ENCODE measurements around the gene DUSP10. TPM values are rescaled to one million over a fixed set of nuclear protein-coding genes. Genes with fewer than 3 reads are reported as not detected.
A peak's percentile ranks its signal among the peaks of the same experiment; 100 is the strongest.

Gene DUSP10
- total RNA-seq, 1 experiment from 2014 or later = 15.9 TPM

- no peaks in the 10 kb centered on the region for H3K27me3 Mint-ChIP-seq (ENCODE audit: insufficient read depth, unreplicated experiment)
- no peak for TF ChIP-seq CTCF (IDR thresholded peaks at IDR 0.05; ENCODE audit: unreplicated experiment)
- intact Hi-C loops (cut with micrococcal nuclease) = loop anchor here (5.0 kb wide), 1 partner anchor 248 kb away; no protein-coding TSS in a partner anchor
- H3K4me1 Mint-ChIP-seq (ENCODE audit: insufficient read depth, unreplicated experiment) = peaks cover 57% of the 10 kb centered on the region
- no TSS peak for BruUV-seq (replicated peaks)
- no peaks in the 10 kb centered on the region for H3K9me3 Mint-ChIP-seq (ENCODE audit: unreplicated experiment)
- CTCF ChIA-PET = interaction anchor here (0.6 to 2.1 kb wide), 16 partner anchors 9 to 731 kb away, joined by 3 to 15 read pairs (median 4); partner anchors contain the start of gene DUSP10
- peak overlapping the region; percentile 48 for H3K4me3 Mint-ChIP-seq (ENCODE audit: unreplicated experiment)
- peak; percentile 94 for DNase-seq (ENCODE audit: unreplicated experiment)
- H3K27ac Mint-ChIP-seq (ENCODE audit: low read depth, unreplicated experiment) = peak overlapping the region; percentile 97
- peaks cover 9% of the 10 kb centered on the region for H3K36me3 Mint-ChIP-seq (ENCODE audit: insufficient read depth, unreplicated experiment)
- POLR2A ChIA-PET = interaction anchor here (0.6 to 6.7 kb wide), 23 partner anchors 8 to 978 kb away, joined by 3 to 133 read pairs (median 4); partner anchors contain the start of gene DUSP10
These were observed 16.8 kb downstream of the DUSP10 start for GRCh38 chr1:221724931-221725605.

- intact Hi-C loops (cut with micrococcal nuclease) = no loop called here
- peak; percentile 25 for DNase-seq (ENCODE audit: unreplicated experiment)
- Mint-ChIP-seq H3K36me3 (ENCODE audit: insufficient read depth, unreplicated experiment) (peaks cover 9% of the 10 kb centered on the region), H3K4me1 (ENCODE audit: insufficient read depth, unreplicated experiment) (peaks cover 56% of the 10 kb centered on the region), H3K4me3 (ENCODE audit: unreplicated experiment) (no peak overlapping the region), H3K27me3 (ENCODE audit: insufficient read depth, unreplicated experiment) (no peaks in the 10 kb centered on the region), H3K27ac (ENCODE audit: low read depth, unreplicated experiment) (peak overlapping the region; percentile 36), H3K9me3 (ENCODE audit: unreplicated experiment) (no peaks in the 10 kb centered on the region)
- TF ChIP-seq CTCF (IDR thresholded peaks at IDR 0.05; ENCODE audit: unreplicated experiment) = no peak
- ChIA-PET CTCF (interaction anchor here (0.6 to 2.1 kb wide), 7 partner anchors 9 to 850 kb away, joined by 3 to 9 read pairs (median 4); no protein-coding TSS in a partner anchor), POLR2A (interaction anchor here (0.8 to 2.0 kb wide), 4 partner anchors 16 to 44 kb away, joined by 4 to 6 read pairs (median 4); partner anchors contain the start of gene DUSP10)
- no TSS peak for BruUV-seq (replicated peaks)
These were observed 18.0 kb downstream of the DUSP10 start for GRCh38 chr1:221723848-221724236.

GRCh38 chr1:221723018-221723847 lies 18.7 kb downstream of the DUSP10 start:
- TF ChIP-seq CTCF (IDR thresholded peaks at IDR 0.05; ENCODE audit: unreplicated experiment) = no peak
- Mint-ChIP-seq H3K9me3 (ENCODE audit: unreplicated experiment) (no peaks in the 10 kb centered on the region), H3K36me3 (ENCODE audit: insufficient read depth, unreplicated experiment) (peaks cover 9% of the 10 kb centered on the region), H3K27ac (ENCODE audit: low read depth, unreplicated experiment) (peak overlapping the region; percentile 36), H3K27me3 (ENCODE audit: insufficient read depth, unreplicated experiment) (no peaks in the 10 kb centered on the region), H3K4me3 (ENCODE audit: unreplicated experiment) (no peak overlapping the region), H3K4me1 (ENCODE audit: insufficient read depth, unreplicated experiment) (peaks cover 56% of the 10 kb centered on the region)
- ChIA-PET POLR2A (interaction anchor here (0.8 to 2.0 kb wide), 3 partner anchors 18 to 43 kb away, joined by 4 to 5 read pairs (median 4); partner anchors contain the start of gene DUSP10), CTCF (interaction anchor here (0.5 to 1.8 kb wide), 8 partner anchors 8 to 850 kb away, joined by 3 to 4 read pairs (median 3); no protein-coding TSS in a partner anchor)
- intact Hi-C loops (cut with micrococcal nuclease) = no loop called here
- DNase-seq (ENCODE audit: unreplicated experiment) = no peak
- BruUV-seq (replicated peaks) = no TSS peak
